ENCODE measurements around the gene ZBTB16. TPM values are rescaled to one million over a fixed set of nuclear protein-coding genes. Genes with fewer than 3 reads are reported as not detected.

The ZBTB16 gene
- total and polyA plus RNA-seq, 2 of the 13 experiments (the other 11 are each of a cell fraction or from before 2014, with no cell fraction given): not detected

DNA sequence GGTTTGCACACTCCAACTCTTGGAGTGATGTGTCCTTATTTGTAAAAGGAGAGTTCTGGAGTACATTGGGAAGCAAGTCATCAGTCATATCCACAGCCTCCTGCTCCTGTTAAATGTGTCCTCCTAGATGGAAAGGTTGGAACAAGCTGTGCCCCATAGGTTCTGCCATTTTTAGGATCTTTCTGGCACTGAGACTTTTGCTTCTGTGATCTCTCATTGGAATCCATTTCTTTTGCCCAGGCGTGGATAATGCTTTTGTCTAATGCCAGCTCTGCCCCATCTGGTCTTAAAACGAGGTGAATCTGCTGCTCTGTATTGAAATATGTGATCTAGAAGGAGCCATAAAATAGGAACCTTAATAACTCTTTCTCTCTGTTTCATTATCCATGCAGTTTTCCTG, 66.4 kb downstream of the ZBTB16 start:
- intact Hi-C loops (cut with micrococcal nuclease; ENCODE audit: unreplicated experiment): no loop called here
- ATAC-seq (no peak), FAIRE-seq (no peak), DNase-seq (ENCODE audit: low spot score) (no peak)
- no peaks in the 10 kb centered on the region for H3K36me3 ChIP-seq (replicated peaks in 1 of 2; ENCODE audit: control insufficient read depth in 1 of 2, insufficient read depth in 2 of 2, low read length in 2 of 2)
- H3K9me3 ChIP-seq (ENCODE audit: low read length): no peaks in the 10 kb centered on the region
- WGBS (ENCODE audit: low lambda C conversion rate): 0% methylated on average over 2 of the region's 2 CpGs
- ChIA-PET CTCF (ENCODE audit: low intra/inter-chr PET ratio, low total read pairs) (no interaction called here), POLR2A (no interaction called here)
- no peak overlapping the region for H3K9ac ChIP-seq (ENCODE audit: insufficient read depth, low read depth, low read length)
- TF ChIP-seq MBD4 (IDR thresholded peaks at IDR 0.05; ENCODE audit: borderline replicate concordance, low read length): no peak
- no peak for TF ChIP-seq ZSCAN21 (CRISPR knock-in tag; IDR thresholded peaks at IDR 0.05; ENCODE audit: borderline replicate concordance)
- TF ChIP-seq, protein P1, sequence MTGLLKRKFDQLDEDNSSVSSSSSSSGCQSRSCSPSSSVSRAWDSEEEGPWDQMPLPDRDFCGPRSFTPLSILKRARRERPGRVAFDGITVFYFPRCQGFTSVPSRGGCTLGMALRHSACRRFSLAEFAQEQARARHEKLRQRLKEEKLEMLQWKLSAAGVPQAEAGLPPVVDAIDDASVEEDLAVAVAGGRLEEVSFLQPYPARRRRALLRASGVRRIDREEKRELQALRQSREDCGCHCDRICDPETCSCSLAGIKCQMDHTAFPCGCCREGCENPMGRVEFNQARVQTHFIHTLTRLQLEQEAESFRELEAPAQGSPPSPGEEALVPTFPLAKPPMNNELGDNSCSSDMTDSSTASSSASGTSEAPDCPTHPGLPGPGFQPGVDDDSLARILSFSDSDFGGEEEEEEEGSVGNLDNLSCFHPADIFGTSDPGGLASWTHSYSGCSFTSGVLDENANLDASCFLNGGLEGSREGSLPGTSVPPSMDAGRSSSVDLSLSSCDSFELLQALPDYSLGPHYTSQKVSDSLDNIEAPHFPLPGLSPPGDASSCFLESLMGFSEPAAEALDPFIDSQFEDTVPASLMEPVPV (CRISPR knock-in tag; IDR thresholded peaks at IDR 0.05): no peak
- no peak for TF ChIP-seq PHF8 (CRISPR knock-in tag; IDR thresholded peaks at IDR 0.05)
- TF ChIP-seq, protein P2, sequence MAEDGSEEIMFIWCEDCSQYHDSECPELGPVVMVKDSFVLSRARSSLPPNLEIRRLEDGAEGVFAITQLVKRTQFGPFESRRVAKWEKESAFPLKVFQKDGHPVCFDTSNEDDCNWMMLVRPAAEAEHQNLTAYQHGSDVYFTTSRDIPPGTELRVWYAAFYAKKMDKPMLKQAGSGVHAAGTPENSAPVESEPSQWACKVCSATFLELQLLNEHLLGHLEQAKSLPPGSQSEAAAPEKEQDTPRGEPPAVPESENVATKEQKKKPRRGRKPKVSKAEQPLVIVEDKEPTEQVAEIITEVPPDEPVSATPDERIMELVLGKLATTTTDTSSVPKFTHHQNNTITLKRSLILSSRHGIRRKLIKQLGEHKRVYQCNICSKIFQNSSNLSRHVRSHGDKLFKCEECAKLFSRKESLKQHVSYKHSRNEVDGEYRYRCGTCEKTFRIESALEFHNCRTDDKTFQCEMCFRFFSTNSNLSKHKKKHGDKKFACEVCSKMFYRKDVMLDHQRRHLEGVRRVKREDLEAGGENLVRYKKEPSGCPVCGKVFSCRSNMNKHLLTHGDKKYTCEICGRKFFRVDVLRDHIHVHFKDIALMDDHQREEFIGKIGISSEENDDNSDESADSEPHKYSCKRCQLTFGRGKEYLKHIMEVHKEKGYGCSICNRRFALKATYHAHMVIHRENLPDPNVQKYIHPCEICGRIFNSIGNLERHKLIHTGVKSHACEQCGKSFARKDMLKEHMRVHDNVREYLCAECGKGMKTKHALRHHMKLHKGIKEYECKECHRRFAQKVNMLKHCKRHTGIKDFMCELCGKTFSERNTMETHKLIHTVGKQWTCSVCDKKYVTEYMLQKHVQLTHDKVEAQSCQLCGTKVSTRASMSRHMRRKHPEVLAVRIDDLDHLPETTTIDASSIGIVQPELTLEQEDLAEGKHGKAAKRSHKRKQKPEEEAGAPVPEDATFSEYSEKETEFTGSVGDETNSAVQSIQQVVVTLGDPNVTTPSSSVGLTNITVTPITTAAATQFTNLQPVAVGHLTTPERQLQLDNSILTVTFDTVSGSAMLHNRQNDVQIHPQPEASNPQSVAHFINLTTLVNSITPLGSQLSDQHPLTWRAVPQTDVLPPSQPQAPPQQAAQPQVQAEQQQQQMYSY (CRISPR knock-in tag; IDR thresholded peaks at IDR 0.05): no peak
- TF ChIP-seq, protein P3, sequence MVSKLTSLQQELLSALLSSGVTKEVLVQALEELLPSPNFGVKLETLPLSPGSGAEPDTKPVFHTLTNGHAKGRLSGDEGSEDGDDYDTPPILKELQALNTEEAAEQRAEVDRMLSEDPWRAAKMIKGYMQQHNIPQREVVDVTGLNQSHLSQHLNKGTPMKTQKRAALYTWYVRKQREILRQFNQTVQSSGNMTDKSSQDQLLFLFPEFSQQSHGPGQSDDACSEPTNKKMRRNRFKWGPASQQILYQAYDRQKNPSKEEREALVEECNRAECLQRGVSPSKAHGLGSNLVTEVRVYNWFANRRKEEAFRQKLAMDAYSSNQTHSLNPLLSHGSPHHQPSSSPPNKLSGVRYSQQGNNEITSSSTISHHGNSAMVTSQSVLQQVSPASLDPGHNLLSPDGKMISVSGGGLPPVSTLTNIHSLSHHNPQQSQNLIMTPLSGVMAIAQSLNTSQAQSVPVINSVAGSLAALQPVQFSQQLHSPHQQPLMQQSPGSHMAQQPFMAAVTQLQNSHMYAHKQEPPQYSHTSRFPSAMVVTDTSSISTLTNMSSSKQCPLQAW (CRISPR knock-in tag; IDR thresholded peaks at IDR 0.05): no peak
- no peak for TF ChIP-seq ZFP36L1 (CRISPR knock-in tag; IDR thresholded peaks at IDR 0.05)
- TF ChIP-seq ZFP62 (CRISPR knock-in tag; IDR thresholded peaks at IDR 0.05): no peak
- TF ChIP-seq KDM5A (IDR thresholded peaks at IDR 0.05; ENCODE audit: borderline replicate concordance, low read length): no peak
- TF ChIP-seq ZNF3 (CRISPR knock-in tag; IDR thresholded peaks at IDR 0.05): no peak
- H3K27ac ChIP-seq (ENCODE audit: extremely low read length, insufficient read depth, low read length): no peak overlapping the region
- in situ Hi-C loops (cut with HindIII; ENCODE audit: extremely low pct_ligation_motif_present, low pct_unique_long_range_greater_than_20kb): no loop called here
- no peaks in the 10 kb centered on the region for H3K79me2 ChIP-seq (ENCODE audit: insufficient read depth, low read length)
- H3K4me1 ChIP-seq (ENCODE audit: insufficient read depth, low read length): no peaks in the 10 kb centered on the region
- no TSS peak for BruUV-seq (replicated peaks)
- H3K4me3 ChIP-seq (replicated peaks in 1 of 3; ENCODE audit: insufficient read depth in 1 of 3, low read depth in 2 of 3, low read length in 3 of 3): no peak overlapping the region
- no peak overlapping the region for H2AFZ ChIP-seq (ENCODE audit: low read length)
- H3K27me3 ChIP-seq (ENCODE audit: control insufficient read depth in 1 of 2, insufficient read depth in 2 of 2, low read length in 2 of 2): peaks cover 2 to 26% of the 10 kb centered on the region in 2 experiments; a peak in 2 of 5 replicates
- H3K4me2 ChIP-seq (ENCODE audit: low read depth, low read length): no peak overlapping the region
- H4K20me1 ChIP-seq (ENCODE audit: insufficient read depth, low read length): no peaks in the 10 kb centered on the region

Data from HepG2 (cell line).